ENCODE measurements around the gene SMCHD1. TPM values are rescaled to one million over a fixed set of nuclear protein-coding genes. Genes with fewer than 3 reads are reported as not detected.
A peak's percentile ranks its signal among the peaks of the same experiment; 100 is the strongest.

Gene SMCHD1
- total and polyA plus RNA-seq, 2 donors (not counting 1 experiment from before 2014, with no cell fraction given) = 54.2 to 380 TPM

DNA sequence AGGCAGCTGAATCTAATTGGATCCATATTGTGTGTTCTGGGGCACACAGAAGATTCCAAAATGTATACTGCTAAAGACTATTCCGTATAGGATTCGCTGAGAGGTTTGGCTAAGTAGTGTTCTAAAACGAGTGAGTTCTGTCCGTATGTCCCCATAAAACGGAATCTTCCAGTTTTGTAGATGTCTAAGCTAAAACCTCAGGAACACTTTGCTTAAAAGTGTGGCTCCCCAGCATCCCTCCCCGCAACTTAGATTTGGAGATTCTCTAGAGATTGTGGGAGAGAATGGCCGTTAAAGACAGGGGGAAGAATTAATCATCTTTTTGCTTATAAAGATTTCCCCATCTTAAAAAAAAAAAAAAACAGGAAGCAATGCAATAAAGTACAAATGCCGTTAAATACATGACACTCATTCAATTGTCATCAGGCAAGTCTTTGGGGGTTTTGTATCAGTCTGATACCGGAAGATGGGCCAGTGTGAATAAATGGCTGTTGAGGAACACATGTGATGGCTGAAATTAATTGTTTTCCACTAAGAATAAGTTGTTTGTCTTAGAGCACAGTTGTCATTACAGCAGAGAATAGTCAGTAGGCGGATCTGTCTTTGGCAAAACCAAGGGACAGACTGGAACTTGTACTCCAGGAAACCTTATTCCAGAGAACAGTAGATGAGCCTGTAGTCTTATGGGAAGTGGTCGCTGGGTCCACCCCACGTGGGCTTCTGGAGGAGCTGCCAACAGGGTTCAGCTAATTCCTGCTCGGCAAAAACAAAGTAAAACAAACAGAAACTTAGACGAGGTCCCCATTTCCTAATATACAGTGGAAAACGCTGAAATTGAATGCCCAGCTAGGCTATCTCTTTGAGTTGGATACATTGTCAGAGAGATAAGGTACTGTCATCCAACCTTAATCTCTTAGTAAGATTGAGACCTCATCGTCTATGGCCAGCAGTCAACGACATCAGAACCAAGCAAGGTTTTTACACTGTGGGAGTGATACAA, 193.0 kb downstream of the SMCHD1 start:
- TF ChIP-seq EZH2 (IDR thresholded peaks at IDR 0.05; ENCODE audit: borderline replicate concordance, insufficient read depth, low read depth, low read length, poor library complexity, severe bottlenecking) (no peak), CTCF (IDR thresholded peaks at IDR 0.05) (no peak)
- CTCF ChIA-PET = interaction anchor here (0.6 to 1.1 kb wide), 2 partner anchors 82 to 299 kb away, joined by 3 read pairs; no protein-coding TSS in a partner anchor
- Histone ChIP-seq H3K4me3 (ENCODE audit: control extremely low read depth in 1 of 5, extremely low read depth in 1 of 5, insufficient read depth in 1 of 5, low read depth in 2 of 5, low read length in 4 of 5) (peak overlapping the region; percentile 45 to 76 (median 61)), H3K4me2 (replicated peaks; ENCODE audit: low read depth, low read length, poor library complexity, severe bottlenecking) (peak overlapping the region; percentile 98), H4K20me1 (ENCODE audit: control insufficient read depth, insufficient read depth, low read length, poor library complexity, severe bottlenecking) (no peaks in the 10 kb centered on the region), H3K36me3 (replicated peaks in 1 of 2; ENCODE audit: control extremely low read depth in 1 of 2, control insufficient read depth in 1 of 2, extremely low read depth in 1 of 2, insufficient read depth in 2 of 2, low read length in 1 of 2) (no peaks in the 10 kb centered on the region), H3K4me1 (ENCODE audit: control insufficient read depth in 2 of 2, insufficient read depth in 2 of 2, low read length in 2 of 2) (peaks cover 14 to 32% of the 10 kb centered on the region in 2 donors), H2AFZ (ENCODE audit: insufficient read depth, low read depth, low read length, poor library complexity, severe bottlenecking) (peak overlapping the region; percentile 76), H3K9ac (ENCODE audit: low read length) (peak overlapping the region; percentile 69), H3K27ac (ENCODE audit: low read length in 2 of 2) (no peak overlapping the region), H3K27me3 (replicated peaks in 1 of 4; ENCODE audit: control extremely low read depth in 1 of 4, control insufficient read depth in 3 of 4, insufficient read depth in 4 of 4, low read length in 3 of 4) (peaks cover 0 to 42% (median 21%) of the 10 kb centered on the region in 4 experiments), H3K79me2 (ENCODE audit: control insufficient read depth, insufficient read depth, low read length) (no peaks in the 10 kb centered on the region), H3K9me3 (ENCODE audit: control extremely low read depth in 1 of 3, control insufficient read depth in 2 of 3, insufficient read depth in 1 of 3, low read length in 2 of 3) (no peaks in the 10 kb centered on the region)
- Mint-ChIP-seq H3K27me3 (peaks cover 23% of the 10 kb centered on the region), H3K4me1 (peaks cover 36% of the 10 kb centered on the region), H3K9me3 (ENCODE audit: insufficient read depth) (no peaks in the 10 kb centered on the region), H3K4me3 (peak overlapping the region; percentile 99), H3K27ac (peak overlapping the region; percentile 59)
- intact Hi-C loops (cut with micrococcal nuclease) = loop anchor here (5.0 kb wide), 7 partner anchors 59 to 414 kb away; partner anchors contain the start of genes METTL4, MYL12B, NDC80 and SMCHD1
- POLR2A ChIA-PET = interaction anchor here (0.6 kb wide), 2 partner anchors 80 to 470 kb away, joined by 4 read pairs; no protein-coding TSS in a partner anchor
- peak; percentile 38 for DNase-seq
- no peak for ATAC-seq (ENCODE audit: low read depth)
- WGBS (ENCODE audit: insufficient coverage) = 32% methylated on average over 8 of the region's 17 CpGs

DNA sequence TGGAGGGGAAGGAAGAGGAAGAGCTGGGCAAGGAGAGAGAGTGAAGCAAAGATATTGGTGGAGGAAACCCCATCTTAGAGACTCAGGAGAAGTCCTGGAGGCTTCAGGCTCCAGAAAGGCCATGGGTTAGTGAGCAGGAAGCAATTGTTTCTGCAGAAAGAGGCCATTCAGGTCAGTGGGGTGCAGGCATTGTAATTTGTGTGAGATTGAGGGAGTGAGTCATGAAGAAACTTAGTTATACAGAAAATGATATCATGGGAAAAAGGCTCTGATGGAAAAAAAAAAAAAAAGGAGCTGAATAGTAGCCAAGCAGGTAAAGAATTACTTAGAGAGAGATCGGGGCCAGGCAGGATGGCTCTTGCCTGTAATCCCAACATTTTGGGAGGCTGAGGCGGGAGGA, 195.3 kb downstream of the SMCHD1 start:
- DNase-seq (no peak), ATAC-seq (ENCODE audit: low read depth) (no peak)
- H3K4me2 ChIP-seq (replicated peaks; ENCODE audit: low read depth, low read length, poor library complexity, severe bottlenecking) = no peak overlapping the region
- H3K9me3 ChIP-seq (ENCODE audit: control extremely low read depth in 1 of 3, control insufficient read depth in 2 of 3, insufficient read depth in 1 of 3, low read length in 2 of 3) = no peaks in the 10 kb centered on the region
- H3K27ac ChIP-seq (ENCODE audit: low read length in 2 of 2) = no peak overlapping the region
- H2AFZ ChIP-seq (ENCODE audit: insufficient read depth, low read depth, low read length, poor library complexity, severe bottlenecking) = no peak overlapping the region
- H3K79me2 ChIP-seq (ENCODE audit: control insufficient read depth, insufficient read depth, low read length) = no peaks in the 10 kb centered on the region
- whole genome bisulfite sequencing (ENCODE audit: insufficient coverage) = 100% methylated on average over 1 of the region's 2 CpGs
- H3K27me3 ChIP-seq (replicated peaks in 1 of 4; ENCODE audit: control extremely low read depth in 1 of 4, control insufficient read depth in 3 of 4, insufficient read depth in 4 of 4, low read length in 3 of 4) = peaks cover 0 to 42% (median 21%) of the 10 kb centered on the region in 4 experiments
- Mint-ChIP-seq H3K27me3 (peaks cover 23% of the 10 kb centered on the region), H3K27ac (no peak overlapping the region), H3K4me1 (peaks cover 21% of the 10 kb centered on the region), H3K9me3 (ENCODE audit: insufficient read depth) (no peaks in the 10 kb centered on the region), H3K4me3 (no peak overlapping the region)
- intact Hi-C loops (cut with micrococcal nuclease) = no loop called here
- TF ChIP-seq CTCF (IDR thresholded peaks at IDR 0.05) = no peak
- no peak for TF ChIP-seq EZH2 (IDR thresholded peaks at IDR 0.05; ENCODE audit: borderline replicate concordance, insufficient read depth, low read depth, low read length, poor library complexity, severe bottlenecking)
- H3K9ac ChIP-seq (ENCODE audit: low read length) = no peak overlapping the region
- no peaks in the 10 kb centered on the region for H4K20me1 ChIP-seq (ENCODE audit: control insufficient read depth, insufficient read depth, low read length, poor library complexity, severe bottlenecking)
- ChIA-PET CTCF (no interaction called here), POLR2A (no interaction called here)
- H3K36me3 ChIP-seq (replicated peaks in 1 of 2; ENCODE audit: control extremely low read depth in 1 of 2, control insufficient read depth in 1 of 2, extremely low read depth in 1 of 2, insufficient read depth in 2 of 2, low read length in 1 of 2) = no peaks in the 10 kb centered on the region
- peaks cover 14 to 27% of the 10 kb centered on the region in 2 donors for H3K4me1 ChIP-seq (ENCODE audit: control insufficient read depth in 2 of 2, insufficient read depth in 2 of 2, low read length in 2 of 2)
- H3K4me3 ChIP-seq (ENCODE audit: control extremely low read depth in 1 of 5, extremely low read depth in 1 of 5, insufficient read depth in 1 of 5, low read depth in 2 of 5, low read length in 4 of 5) = no peak overlapping the region
